GM12801 (cell line): ENCODE data around the gene FOXP2.

Experiments used
- TF ChIP-seq, protein P1 (sequence below): IDR thresholded peaks from one replicate; pipeline ENCODE4 v1.5.1; 2011; ENCODE audit warnings: control low read depth; ENCODE audit not compliant: insufficient read length; ENCODE audit errors: extremely low read depth

FOXP2 gene

DNA sequence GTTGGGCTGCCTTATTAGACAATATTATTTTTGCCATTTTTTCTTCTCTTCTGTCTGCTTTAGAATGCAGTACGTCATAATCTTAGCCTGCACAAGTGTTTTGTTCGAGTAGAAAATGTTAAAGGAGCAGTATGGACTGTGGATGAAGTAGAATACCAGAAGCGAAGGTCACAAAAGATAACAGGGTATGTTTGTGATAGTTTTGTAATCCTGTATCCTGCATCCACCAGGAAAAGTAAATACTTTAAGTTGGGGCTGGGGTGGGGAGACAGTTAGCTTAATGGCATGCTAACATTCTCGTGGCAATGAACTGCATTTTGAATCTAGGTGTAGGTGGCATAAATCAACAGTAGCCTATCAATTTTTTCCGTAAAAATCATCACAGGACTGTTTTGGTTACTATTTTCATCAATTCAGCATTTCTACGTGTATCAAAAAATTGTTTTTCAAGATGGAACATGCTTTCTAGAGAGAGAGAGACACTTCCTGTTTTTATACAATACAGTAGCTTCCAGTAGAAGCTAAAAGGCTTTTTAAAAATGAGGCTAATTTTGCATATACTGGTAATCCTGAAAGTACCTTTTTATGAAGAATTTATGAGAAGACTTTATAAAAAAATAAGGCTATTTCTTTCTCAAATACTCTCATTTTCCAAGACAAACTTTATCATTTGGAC lies 247.5 kb downstream of the FOXP2 start:
- TF ChIP-seq, protein P1, sequence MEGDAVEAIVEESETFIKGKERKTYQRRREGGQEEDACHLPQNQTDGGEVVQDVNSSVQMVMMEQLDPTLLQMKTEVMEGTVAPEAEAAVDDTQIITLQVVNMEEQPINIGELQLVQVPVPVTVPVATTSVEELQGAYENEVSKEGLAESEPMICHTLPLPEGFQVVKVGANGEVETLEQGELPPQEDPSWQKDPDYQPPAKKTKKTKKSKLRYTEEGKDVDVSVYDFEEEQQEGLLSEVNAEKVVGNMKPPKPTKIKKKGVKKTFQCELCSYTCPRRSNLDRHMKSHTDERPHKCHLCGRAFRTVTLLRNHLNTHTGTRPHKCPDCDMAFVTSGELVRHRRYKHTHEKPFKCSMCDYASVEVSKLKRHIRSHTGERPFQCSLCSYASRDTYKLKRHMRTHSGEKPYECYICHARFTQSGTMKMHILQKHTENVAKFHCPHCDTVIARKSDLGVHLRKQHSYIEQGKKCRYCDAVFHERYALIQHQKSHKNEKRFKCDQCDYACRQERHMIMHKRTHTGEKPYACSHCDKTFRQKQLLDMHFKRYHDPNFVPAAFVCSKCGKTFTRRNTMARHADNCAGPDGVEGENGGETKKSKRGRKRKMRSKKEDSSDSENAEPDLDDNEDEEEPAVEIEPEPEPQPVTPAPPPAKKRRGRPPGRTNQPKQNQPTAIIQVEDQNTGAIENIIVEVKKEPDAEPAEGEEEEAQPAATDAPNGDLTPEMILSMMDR = no peak

DNA sequence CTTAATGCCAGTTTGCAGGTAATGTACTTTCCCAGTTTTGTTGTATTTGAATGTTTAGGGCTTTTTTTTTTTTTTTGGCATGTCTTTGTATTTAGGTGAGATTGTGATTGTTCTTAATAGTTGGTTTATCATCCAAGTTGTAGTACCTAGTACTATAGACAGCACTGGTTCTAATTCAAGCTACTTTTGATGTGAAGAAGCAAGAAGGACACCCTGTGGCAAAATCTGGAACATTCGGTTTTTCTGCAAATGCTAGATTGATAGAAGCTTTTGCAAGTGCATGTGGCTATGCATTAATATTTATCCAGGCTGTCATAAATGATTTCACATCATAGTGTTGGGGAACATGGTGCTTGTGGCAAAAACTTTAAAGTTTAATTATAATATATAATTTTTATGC lies 248.9 kb downstream of the FOXP2 start:
- TF ChIP-seq, protein P1 = no peak

DNA sequence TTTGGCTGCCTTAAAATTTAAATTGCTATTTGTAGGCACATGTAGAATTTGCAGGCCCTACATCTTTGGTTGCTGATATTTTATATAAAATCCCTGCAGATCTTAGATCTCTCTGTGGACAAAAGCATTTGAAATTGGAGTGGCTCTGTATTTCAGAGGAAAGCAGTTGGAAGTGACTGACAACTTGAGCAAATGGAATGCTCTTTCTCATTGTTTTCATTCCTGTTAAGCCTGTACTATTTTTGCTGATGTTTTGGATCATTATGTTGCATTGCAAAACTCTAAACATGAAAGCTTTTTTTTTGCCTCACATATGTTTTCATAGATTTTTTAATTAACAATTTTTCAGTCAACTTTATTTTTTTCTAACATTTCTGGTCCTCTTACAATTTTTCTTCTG lies 256.1 kb downstream of the FOXP2 start:
- TF ChIP-seq, protein P1 = no peak

DNA sequence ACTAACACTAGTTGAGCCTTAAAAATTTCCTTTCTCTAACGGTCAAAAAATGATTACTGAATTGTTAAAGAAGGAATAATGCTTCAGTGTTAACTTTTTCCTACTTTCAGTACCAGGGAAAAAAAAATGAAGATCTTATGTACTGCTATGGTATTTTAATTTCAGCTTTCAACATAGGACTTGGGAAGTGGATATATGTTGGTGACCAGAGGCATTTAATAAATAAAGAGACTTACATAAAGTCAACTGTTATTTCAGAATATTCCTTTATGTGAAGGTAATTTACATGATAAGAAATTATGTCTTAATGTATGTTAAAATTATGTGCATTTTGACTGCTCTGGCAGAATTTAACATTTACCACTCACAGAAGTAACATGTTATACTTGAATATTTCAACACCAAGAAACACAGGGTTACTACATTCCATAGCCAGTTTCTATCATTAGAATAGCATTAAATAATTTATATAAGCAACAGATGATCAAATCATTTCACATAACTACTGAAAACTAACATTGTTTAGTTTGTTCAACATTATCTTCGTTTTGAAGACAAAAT lies 257.0 kb downstream of the FOXP2 start:
- TF ChIP-seq, protein P1 = no peak

DNA sequence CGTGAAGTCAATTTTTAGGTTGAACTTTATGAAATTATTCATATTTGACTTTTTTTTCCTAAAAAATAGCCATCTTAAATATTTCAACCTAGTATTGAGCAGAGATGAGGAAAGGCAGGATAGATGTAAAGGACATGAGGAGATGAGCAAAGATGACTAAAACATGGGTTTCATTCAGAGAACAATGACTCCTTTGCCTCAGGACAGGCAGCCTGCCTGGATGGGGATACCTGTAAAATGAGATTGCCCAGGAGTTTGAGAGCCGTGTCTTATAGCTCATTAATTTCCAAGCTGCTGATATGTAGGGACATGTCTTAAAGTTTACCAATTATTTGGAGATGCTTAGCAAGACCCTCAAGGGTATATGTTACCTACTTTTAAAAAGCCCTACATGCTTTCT lies 263.5 kb downstream of the FOXP2 start:
- TF ChIP-seq, protein P1 = no peak

DNA sequence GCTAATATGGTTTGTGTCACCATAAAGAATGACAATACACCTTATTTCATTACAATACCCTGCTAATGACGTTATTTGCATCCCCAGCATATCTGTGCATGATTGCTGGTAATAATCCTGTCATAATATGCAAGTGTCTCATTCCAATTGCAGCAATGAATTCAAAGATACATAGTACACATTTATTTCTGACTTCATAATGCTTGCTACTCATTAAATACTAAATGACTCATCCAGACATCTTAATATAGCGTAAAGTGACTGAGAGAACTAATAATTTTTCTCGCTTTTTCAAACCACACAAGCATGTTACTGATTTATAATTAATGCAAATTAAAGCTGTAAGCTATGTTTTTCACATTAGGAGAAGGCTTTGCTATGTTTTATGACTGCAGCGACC lies 272.6 kb downstream of the FOXP2 start:
- TF ChIP-seq, protein P1 = no peak

DNA sequence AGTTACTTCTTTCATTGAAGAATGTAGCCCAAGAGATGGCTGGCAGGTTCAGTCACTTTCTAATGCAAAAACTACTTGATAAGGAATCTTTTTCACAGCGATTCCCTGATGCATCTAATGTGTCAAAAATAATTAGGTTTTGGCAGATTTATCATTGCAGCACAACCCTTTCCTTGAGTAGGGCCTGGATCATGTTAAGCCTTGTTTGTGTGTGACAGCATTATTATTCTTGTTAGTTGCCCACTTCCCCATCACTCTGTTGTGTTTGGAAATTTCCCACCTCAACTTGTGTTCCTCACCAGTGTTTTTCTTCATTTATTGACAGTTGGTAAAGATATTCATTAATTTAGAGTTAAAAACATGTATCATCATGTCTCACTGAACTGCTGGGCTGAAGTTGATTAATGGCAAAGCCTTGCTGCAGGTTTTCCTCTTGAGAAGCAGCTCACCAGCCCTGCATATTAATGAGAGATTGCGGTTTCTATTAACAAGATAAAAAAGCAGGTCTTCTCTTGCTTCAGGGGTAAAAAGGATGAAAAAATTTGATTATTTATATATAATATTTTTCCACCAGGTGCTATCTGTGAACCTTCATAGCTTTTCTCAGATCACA lies 273.9 kb downstream of the FOXP2 start:
- TF ChIP-seq, protein P1 = no peak
